ENCODE data around the gene USP32. TPM values are rescaled to one million over a fixed set of nuclear protein-coding genes. Genes with fewer than 3 reads are reported as not detected.

The USP32 gene
- polyA plus RNA-seq, 3 donors, result 10.1 to 26.6 (median 16.6) TPM

- H3K4me1 Mint-ChIP-seq, result peaks cover 9% of the 10 kb centered on the region
- DNase-seq, result no peak
- H3K4me3 Mint-ChIP-seq, result no peak overlapping the region
- no peak overlapping the region for H3K27ac Mint-ChIP-seq
- Histone ChIP-seq H3K9ac (ENCODE audit: insufficient read depth, low read length, poor library complexity, severe bottlenecking) (no peak overlapping the region), H3K36me3 (replicated peaks in 1 of 2; ENCODE audit: control insufficient read depth in 1 of 2, insufficient read depth in 2 of 2, low read length in 2 of 2) (peaks cover 10 to 70% of the 10 kb centered on the region in 2 donors), H3K4me1 (ENCODE audit: control insufficient read depth in 1 of 2, insufficient read depth in 2 of 2, low read length in 2 of 2) (peaks cover 0 to 6% of the 10 kb centered on the region in 2 donors), H3K4me2 (replicated peaks; ENCODE audit: extremely low read depth, low read length, poor library complexity, severe bottlenecking) (no peak overlapping the region), H3K79me2 (ENCODE audit: insufficient read depth, low read length) (peaks cover 62% of the 10 kb centered on the region), H3K27me3 (ENCODE audit: control insufficient read depth in 2 of 2, insufficient read depth in 2 of 2, low read length in 2 of 2) (no peaks in the 10 kb centered on the region), H4K20me1 (ENCODE audit: insufficient read depth, low read length) (peaks cover 97% of the 10 kb centered on the region), H2AFZ (ENCODE audit: insufficient read depth, low read depth, low read length, poor library complexity, severe bottlenecking) (no peak overlapping the region), H3K9me3 (replicated peaks in 1 of 2; ENCODE audit: control insufficient read depth in 1 of 2, insufficient read depth in 1 of 2, low read length in 2 of 2) (no peaks in the 10 kb centered on the region), H3K27ac (ENCODE audit: low read depth in 1 of 2, low read length in 2 of 2) (no peak overlapping the region), H3K4me3 (replicated peaks in 1 of 3; ENCODE audit: low read depth in 2 of 3, low read length in 3 of 3) (no peak overlapping the region)
- TF ChIP-seq CTCF (IDR thresholded peaks at IDR 0.05), result no peak
- H3K27me3 Mint-ChIP-seq (ENCODE audit: low read depth in 3 of 3), result no peaks in the 10 kb centered on the region
- intact Hi-C loops (cut with micrococcal nuclease), result no loop called here
- peaks cover 0 to 2% (median 0%) of the 10 kb centered on the region in 7 donors for H3K9me3 Mint-ChIP-seq
- 100% methylated on average over 1 of the region's 2 CpGs for WGBS (ENCODE audit: insufficient coverage)
- peaks cover 35 to 44% of the 10 kb centered on the region in 2 donors for H3K36me3 Mint-ChIP-seq
Measured at GRCh38 chr17:60296177-60296576, 95.8 kb downstream of the USP32 start.

GRCh38 chr17:60293580-60294335, 98.2 kb downstream of the USP32 start:
- H3K4me1 ChIP-seq (ENCODE audit: control insufficient read depth in 1 of 2, insufficient read depth in 2 of 2, low read length in 2 of 2), result peaks cover 0 to 6% of the 10 kb centered on the region in 2 donors
- H3K9ac ChIP-seq (ENCODE audit: insufficient read depth, low read length, poor library complexity, severe bottlenecking), result no peak overlapping the region
- no peak overlapping the region for H3K4me3 ChIP-seq (replicated peaks in 1 of 3; ENCODE audit: low read depth in 2 of 3, low read length in 3 of 3)
- no peak for DNase-seq
- no peak overlapping the region for H2AFZ ChIP-seq (ENCODE audit: insufficient read depth, low read depth, low read length, poor library complexity, severe bottlenecking)
- no peaks in the 10 kb centered on the region for H3K27me3 Mint-ChIP-seq (ENCODE audit: low read depth in 3 of 3)
- no peak for TF ChIP-seq CTCF (IDR thresholded peaks at IDR 0.05)
- no peaks in the 10 kb centered on the region for H3K9me3 ChIP-seq (replicated peaks in 1 of 2; ENCODE audit: control insufficient read depth in 1 of 2, insufficient read depth in 1 of 2, low read length in 2 of 2)
- peaks cover 16 to 75% of the 10 kb centered on the region in 2 donors for H3K36me3 ChIP-seq (replicated peaks in 1 of 2; ENCODE audit: control insufficient read depth in 1 of 2, insufficient read depth in 2 of 2, low read length in 2 of 2)
- H3K4me3 Mint-ChIP-seq, result no peak overlapping the region
- no peak overlapping the region for H3K27ac Mint-ChIP-seq
- intact Hi-C loops (cut with micrococcal nuclease), result no loop called here
- H3K27ac ChIP-seq (ENCODE audit: low read depth in 1 of 2, low read length in 2 of 2), result peak overlapping the region in 1 of 2 donors; percentile 20
- H3K4me1 Mint-ChIP-seq, result peaks cover 9% of the 10 kb centered on the region
- H4K20me1 ChIP-seq (ENCODE audit: insufficient read depth, low read length), result peaks cover 97% of the 10 kb centered on the region
- WGBS (ENCODE audit: insufficient coverage), result 90% methylated on average over 2 of the region's 3 CpGs
- peaks cover 46 to 54% of the 10 kb centered on the region in 2 donors for H3K36me3 Mint-ChIP-seq
- peaks cover 52% of the 10 kb centered on the region for H3K79me2 ChIP-seq (ENCODE audit: insufficient read depth, low read length)
- H3K4me2 ChIP-seq (replicated peaks; ENCODE audit: extremely low read depth, low read length, poor library complexity, severe bottlenecking), result no peak overlapping the region
- peaks cover 0 to 2% (median 0%) of the 10 kb centered on the region in 7 donors for H3K9me3 Mint-ChIP-seq
- no peaks in the 10 kb centered on the region for H3K27me3 ChIP-seq (ENCODE audit: control insufficient read depth in 2 of 2, insufficient read depth in 2 of 2, low read length in 2 of 2)

Data from CD14-positive monocyte (primary cell).